ENCODE data around the gene HHAT. TPM values are rescaled to one million over a fixed set of nuclear protein-coding genes. Genes with fewer than 3 reads are reported as not detected.
"Not testable (repeated sequence)": the region's sequence is repeated elsewhere in the genome, so short reads cannot be mapped to it uniquely, and the experiment has no call there.

HHAT gene
- total RNA-seq, 1 donor = 2.4 TPM

- no peak overlapping the region for H3K4me3 ChIP-seq (ENCODE audit: low read length)
- no peaks in the 10 kb centered on the region for H3K27me3 ChIP-seq (ENCODE audit: insufficient read depth, low read length)
- H3K9me3 ChIP-seq (ENCODE audit: low read depth, low read length) = peaks cover 5% of the 10 kb centered on the region
- H3K4me1 ChIP-seq (ENCODE audit: insufficient read depth, low read length) = no peaks in the 10 kb centered on the region
Measured at GRCh38 chr1:210657806-210658205, 329.1 kb downstream of the HHAT start.

GRCh38 chr1:210661520-210661919 lies 332.8 kb downstream of the HHAT start:
- H3K4me1 ChIP-seq (ENCODE audit: insufficient read depth, low read length); H3K27me3 ChIP-seq (ENCODE audit: insufficient read depth, low read length); H3K4me3 ChIP-seq (ENCODE audit: low read length); H3K9me3 ChIP-seq (ENCODE audit: low read depth, low read length): not testable (repeated sequence)

GRCh38 chr1:210662291-210663050 lies 333.8 kb downstream of the HHAT start:
- H3K9me3 ChIP-seq (ENCODE audit: low read depth, low read length) = no peaks in the 10 kb centered on the region
- no peaks in the 10 kb centered on the region for H3K4me1 ChIP-seq (ENCODE audit: insufficient read depth, low read length)
- no peak overlapping the region for H3K4me3 ChIP-seq (ENCODE audit: low read length)
- H3K27me3 ChIP-seq (ENCODE audit: insufficient read depth, low read length) = no peaks in the 10 kb centered on the region

- Histone ChIP-seq H3K4me3 (ENCODE audit: low read length) (no peak overlapping the region), H3K27me3 (ENCODE audit: insufficient read depth, low read length) (no peaks in the 10 kb centered on the region), H3K9me3 (ENCODE audit: low read depth, low read length) (no peaks in the 10 kb centered on the region)
Measured at GRCh38 chr1:210663730-210664573, 335.2 kb downstream of the HHAT start.

GRCh38 chr1:210669951-210670350 lies 341.2 kb downstream of the HHAT start:
- H3K4me1 ChIP-seq (ENCODE audit: insufficient read depth, low read length) = no peaks in the 10 kb centered on the region
- no peaks in the 10 kb centered on the region for H3K9me3 ChIP-seq (ENCODE audit: low read depth, low read length)
- no peak overlapping the region for H3K4me3 ChIP-seq (ENCODE audit: low read length)
- no peaks in the 10 kb centered on the region for H3K27me3 ChIP-seq (ENCODE audit: insufficient read depth, low read length)

More at GRCh38 chr1:210663730-210664573, 335.2 kb downstream of the HHAT start:
- H3K4me1 ChIP-seq (ENCODE audit: insufficient read depth, low read length) = no peaks in the 10 kb centered on the region

- H3K9me3 ChIP-seq (ENCODE audit: low read depth, low read length) = no peaks in the 10 kb centered on the region
- no peak overlapping the region for H3K4me3 ChIP-seq (ENCODE audit: low read length)
- H3K4me1 ChIP-seq (ENCODE audit: insufficient read depth, low read length) = no peaks in the 10 kb centered on the region
- H3K27me3 ChIP-seq (ENCODE audit: insufficient read depth, low read length) = no peaks in the 10 kb centered on the region
Measured at GRCh38 chr1:210674151-210674550, 345.4 kb downstream of the HHAT start.

- Histone ChIP-seq H3K4me3 (ENCODE audit: low read length) (no peak overlapping the region), H3K27me3 (ENCODE audit: insufficient read depth, low read length) (no peaks in the 10 kb centered on the region), H3K9me3 (ENCODE audit: low read depth, low read length) (no peaks in the 10 kb centered on the region), H3K4me1 (ENCODE audit: insufficient read depth, low read length) (no peaks in the 10 kb centered on the region)
Measured at GRCh38 chr1:210676539-210676938, 347.8 kb downstream of the HHAT start.

- H3K27me3 ChIP-seq (ENCODE audit: insufficient read depth, low read length) = no peaks in the 10 kb centered on the region
- no peaks in the 10 kb centered on the region for H3K4me1 ChIP-seq (ENCODE audit: insufficient read depth, low read length)
- H3K9me3 ChIP-seq (ENCODE audit: low read depth, low read length) = no peaks in the 10 kb centered on the region
- no peak overlapping the region for H3K4me3 ChIP-seq (ENCODE audit: low read length)
Measured at GRCh38 chr1:210677533-210677932, 348.8 kb downstream of the HHAT start.

- Histone ChIP-seq H3K4me1 (ENCODE audit: insufficient read depth, low read length) (no peaks in the 10 kb centered on the region), H3K9me3 (ENCODE audit: low read depth, low read length) (no peaks in the 10 kb centered on the region), H3K27me3 (ENCODE audit: insufficient read depth, low read length) (no peaks in the 10 kb centered on the region), H3K4me3 (ENCODE audit: low read length) (no peak overlapping the region)
Measured at GRCh38 chr1:210678306-210678705, 349.6 kb downstream of the HHAT start.

- no peak overlapping the region for H3K4me3 ChIP-seq (ENCODE audit: low read length)
- no peaks in the 10 kb centered on the region for H3K9me3 ChIP-seq (ENCODE audit: low read depth, low read length)
- no peaks in the 10 kb centered on the region for H3K4me1 ChIP-seq (ENCODE audit: insufficient read depth, low read length)
- H3K27me3 ChIP-seq (ENCODE audit: insufficient read depth, low read length) = no peaks in the 10 kb centered on the region
Measured at GRCh38 chr1:210681158-210681557, 352.5 kb downstream of the HHAT start.

- H3K27me3 ChIP-seq (ENCODE audit: insufficient read depth, low read length) = no peaks in the 10 kb centered on the region
- no peaks in the 10 kb centered on the region for H3K9me3 ChIP-seq (ENCODE audit: low read depth, low read length)
- H3K4me1 ChIP-seq (ENCODE audit: insufficient read depth, low read length) = no peaks in the 10 kb centered on the region
- no peak overlapping the region for H3K4me3 ChIP-seq (ENCODE audit: low read length)
Measured at GRCh38 chr1:210683403-210684047, 354.8 kb downstream of the HHAT start.

GRCh38 chr1:210684466-210685294 lies 356.0 kb downstream of the HHAT start:
- no peaks in the 10 kb centered on the region for H3K9me3 ChIP-seq (ENCODE audit: low read depth, low read length)
- no peaks in the 10 kb centered on the region for H3K4me1 ChIP-seq (ENCODE audit: insufficient read depth, low read length)
- H3K27me3 ChIP-seq (ENCODE audit: insufficient read depth, low read length) = no peaks in the 10 kb centered on the region
- H3K4me3 ChIP-seq (ENCODE audit: low read length) = no peak overlapping the region

- no peaks in the 10 kb centered on the region for H3K27me3 ChIP-seq (ENCODE audit: insufficient read depth, low read length)
- no peaks in the 10 kb centered on the region for H3K4me1 ChIP-seq (ENCODE audit: insufficient read depth, low read length)
- H3K9me3 ChIP-seq (ENCODE audit: low read depth, low read length) = no peaks in the 10 kb centered on the region
- no peak overlapping the region for H3K4me3 ChIP-seq (ENCODE audit: low read length)
Measured at GRCh38 chr1:210685295-210685650, 356.6 kb downstream of the HHAT start.

GRCh38 chr1:210686841-210687240 lies 358.1 kb downstream of the HHAT start:
- no peak overlapping the region for H3K4me3 ChIP-seq (ENCODE audit: low read length)
- no peaks in the 10 kb centered on the region for H3K4me1 ChIP-seq (ENCODE audit: insufficient read depth, low read length)
- H3K27me3 ChIP-seq (ENCODE audit: insufficient read depth, low read length) = no peaks in the 10 kb centered on the region
- H3K9me3 ChIP-seq (ENCODE audit: low read depth, low read length) = no peaks in the 10 kb centered on the region

All from mononuclear cell (primary cell).